Measurements from ENCODE around the gene CTNNA2.

The CTNNA2 gene

GRCh38 chr2:80302314-80303005 lies 789.6 kb downstream of the CTNNA2 start:
- no peak for DNase-seq

GRCh38 chr2:80303006-80303908 lies 790.4 kb downstream of the CTNNA2 start:
- no peak for DNase-seq

- DNase-seq, result no peak
Measured at GRCh38 chr2:80303909-80304837, 791.3 kb downstream of the CTNNA2 start, which contains the start of gene LRRTM1. LRRTM1 (minus strand) TSS chr2:80304752; CDS start chr2:80303819, 933 bp downstream.

- DNase-seq, result no peak
Measured at GRCh38 chr2:80311304-80311703, 798.5 kb downstream of the CTNNA2 start.

GRCh38 chr2:80312282-80312839 lies 799.5 kb downstream of the CTNNA2 start:
- no peak for DNase-seq

GRCh38 chr2:80322311-80322920 lies 809.6 kb downstream of the CTNNA2 start:
- no peak for DNase-seq

- no peak for DNase-seq
Measured at GRCh38 chr2:80322958-80323357, 810.1 kb downstream of the CTNNA2 start.

- DNase-seq, result no peak
Measured at GRCh38 chr2:80323610-80324009, 810.8 kb downstream of the CTNNA2 start.

GRCh38 chr2:80324525-80324924 lies 811.7 kb downstream of the CTNNA2 start:
- DNase-seq, result no peak

GRCh38 chr2:80326214-80326613 lies 813.4 kb downstream of the CTNNA2 start:
- no peak for DNase-seq

GRCh38 chr2:80326861-80327260 lies 814.0 kb downstream of the CTNNA2 start:
- DNase-seq, result no peak

GRCh38 chr2:80328159-80328571 lies 815.3 kb downstream of the CTNNA2 start:
- no peak for DNase-seq

- no peak for DNase-seq
Measured at GRCh38 chr2:80329491-80329890, 816.6 kb downstream of the CTNNA2 start.

- DNase-seq, result no peak
Measured at GRCh38 chr2:80330527-80331450, 817.9 kb downstream of the CTNNA2 start.

- no peak for DNase-seq
Measured at GRCh38 chr2:80333886-80334285, 821.0 kb downstream of the CTNNA2 start.

- no peak for DNase-seq
Measured at GRCh38 chr2:80335411-80335810, 822.6 kb downstream of the CTNNA2 start.

GRCh38 chr2:80338794-80339193 lies 825.9 kb downstream of the CTNNA2 start:
- DNase-seq, result no peak

- DNase-seq, result no peak
Measured at GRCh38 chr2:80340022-80340421, 827.2 kb downstream of the CTNNA2 start.

GRCh38 chr2:80348078-80348477 lies 835.2 kb downstream of the CTNNA2 start:
- DNase-seq, result no peak

- DNase-seq, result no peak
Measured at GRCh38 chr2:80348953-80349352, 836.1 kb downstream of the CTNNA2 start.

GRCh38 chr2:80351231-80351630 lies 838.4 kb downstream of the CTNNA2 start:
- DNase-seq, result no peak

All from activated CD4-positive, CD25-positive, alpha-beta regulatory T cell treated with anti-CD3 and anti-CD28 coated beads, Interleukin-2, amount 50 U/mL, for 72 hours (primary cell).